Upper lobe of left lung (tissue), 4 donors: ENCODE results near the gene DGCR8.
"Not testable (repeated sequence)": the region's sequence is repeated elsewhere in the genome, so short reads cannot be mapped to it uniquely, and the experiment has no call there.

Experiments
- CTCF ChIP-seq, 6 experiments: fragments of 450-650 bp in 4 of 6; fragments of 200-600 bp in 2 of 6; sonication (generic) in 2 of 6; IDR thresholded peaks; one replicate each; pipeline ENCODE4 v1.5.1; 2016 to 2019; ENCODE audit warnings: antibody characterized with exemption in 6 of 6
- EP300 ChIP-seq, 4 donors: sonication (generic); formaldehyde crosslinking; IDR thresholded peaks; one replicate each; pipeline ENCODE4 v1.5.1; 2017; ENCODE audit warnings: antibody characterized with exemption in 4 of 4, control low read depth in 2 of 4
- POLR2AphosphoS5 ChIP-seq, 2 donors: sonication (generic); formaldehyde crosslinking; IDR thresholded peaks; one replicate each; pipeline ENCODE4 v1.5.1; 2017; ENCODE audit warnings: antibody characterized with exemption in 2 of 2

DNA sequence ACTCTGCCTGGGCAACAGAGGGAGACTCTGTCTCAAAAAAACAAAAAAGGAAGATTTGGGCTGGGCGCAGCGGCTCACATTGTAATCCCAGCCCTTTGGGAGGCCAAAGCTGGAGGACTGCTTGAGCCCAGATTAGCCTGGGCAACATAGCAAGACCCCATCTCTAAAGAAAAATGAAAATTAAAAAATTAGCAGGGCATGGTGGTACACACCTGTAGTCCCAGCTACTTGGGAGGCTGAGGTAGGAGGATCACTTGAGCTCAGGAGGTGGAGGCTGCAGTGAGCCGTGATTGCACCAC, 12.7 kb upstream of the DGCR8 start:
- TF ChIP-seq EP300, CTCF, POLR2AphosphoS5 (IDR thresholded peaks at IDR 0.05): not testable (repeated sequence)
